Stimulated activated CD8-positive, alpha-beta memory T cell treated with anti-CD3 and anti-CD28 coated beads, Interleukin-7, amount 100 ng/mL, for 48 hours (primary cell): Measurements from ENCODE around the gene BLOC1S3.

Experiments
- DNase-seq, 2 donors: peaks; one replicate each; pipeline ENCODE4 v3.0.0-alpha.2; 2020; ENCODE audit warnings: low read depth in 1 of 2; ENCODE audit errors: extremely low read depth in 1 of 2

The BLOC1S3 gene

DNA sequence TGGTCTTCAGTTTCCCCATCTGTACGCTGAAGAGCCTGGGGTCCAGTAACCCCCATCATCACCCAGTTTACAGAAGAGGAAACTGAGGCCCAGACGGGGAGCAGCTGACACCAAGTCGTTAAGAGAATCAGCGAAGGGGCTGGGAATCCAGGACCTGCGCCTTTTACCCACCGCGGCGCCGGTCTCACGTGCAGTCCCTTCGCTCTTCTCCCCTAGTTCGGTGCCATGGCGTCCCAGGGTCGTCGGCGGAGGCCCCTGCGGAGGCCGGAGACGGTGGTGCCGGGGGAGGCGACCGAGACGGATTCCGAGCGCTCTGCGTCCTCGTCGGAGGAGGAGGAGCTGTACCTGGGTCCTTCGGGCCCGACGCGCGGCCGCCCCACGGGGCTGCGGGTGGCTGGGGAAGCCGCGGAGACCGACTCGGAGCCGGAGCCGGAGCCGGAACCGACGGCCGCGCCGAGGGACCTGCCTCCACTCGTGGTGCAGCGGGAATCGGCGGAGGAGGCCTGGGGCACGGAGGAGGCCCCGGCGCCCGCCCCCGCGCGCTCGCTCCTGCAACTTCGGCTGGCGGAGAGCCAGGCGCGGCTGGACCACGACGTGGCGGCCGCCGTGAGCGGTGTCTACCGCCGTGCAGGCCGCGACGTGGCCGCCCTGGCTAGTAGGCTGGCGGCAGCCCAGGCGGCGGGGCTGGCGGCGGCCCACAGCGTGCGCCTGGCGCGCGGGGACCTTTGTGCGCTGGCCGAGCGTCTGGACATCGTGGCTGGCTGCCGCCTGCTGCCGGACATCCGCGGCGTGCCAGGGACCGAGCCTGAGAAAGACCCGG is 698 bp downstream of the BLOC1S3 start:
- DNase-seq = no peak

DNA sequence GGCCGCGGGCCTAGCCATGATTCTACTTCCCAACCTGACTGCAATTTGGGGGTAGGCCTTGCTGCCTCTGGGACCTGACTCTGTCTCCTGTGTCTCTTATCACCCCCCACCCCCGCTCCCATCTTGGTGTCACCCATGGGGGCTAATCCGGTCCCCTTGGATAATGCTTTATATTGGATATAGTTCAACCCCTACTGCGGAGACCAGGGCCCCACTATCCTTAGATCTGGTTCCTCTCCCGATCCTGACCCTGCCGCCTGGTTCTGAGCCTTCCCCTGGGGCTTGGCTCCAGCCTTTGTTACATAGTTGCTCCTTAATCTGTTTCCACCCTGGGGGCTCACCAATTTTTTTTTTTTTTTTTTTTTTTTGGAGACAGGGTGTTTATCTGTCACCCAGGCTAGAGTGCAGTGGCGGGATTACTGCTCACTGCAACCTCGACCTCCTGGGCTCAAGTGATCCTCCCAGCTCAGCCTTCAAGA is 1.3 kb downstream of the BLOC1S3 start:
- no peak for DNase-seq

DNA sequence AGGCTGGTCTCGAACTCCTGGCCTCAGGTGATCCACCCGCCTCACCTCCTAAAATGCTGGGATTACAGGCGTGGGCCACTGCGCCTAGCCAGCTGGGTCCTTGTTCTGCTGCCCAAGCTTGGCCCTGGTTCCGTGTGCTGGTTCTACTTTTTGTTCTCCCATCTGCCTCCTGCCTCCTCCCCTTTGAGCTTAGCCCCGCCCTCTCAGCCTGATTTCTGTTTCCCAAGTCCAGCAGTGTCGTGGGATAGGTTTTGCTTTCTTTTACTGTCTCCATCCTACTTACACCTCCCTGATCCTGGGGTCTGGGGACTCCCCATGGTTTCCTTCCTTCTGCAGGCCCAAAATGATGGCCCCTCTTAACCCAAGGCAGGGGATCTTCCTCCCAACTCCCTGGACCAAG is 2.4 kb downstream of the BLOC1S3 start:
- DNase-seq = no peak

DNA sequence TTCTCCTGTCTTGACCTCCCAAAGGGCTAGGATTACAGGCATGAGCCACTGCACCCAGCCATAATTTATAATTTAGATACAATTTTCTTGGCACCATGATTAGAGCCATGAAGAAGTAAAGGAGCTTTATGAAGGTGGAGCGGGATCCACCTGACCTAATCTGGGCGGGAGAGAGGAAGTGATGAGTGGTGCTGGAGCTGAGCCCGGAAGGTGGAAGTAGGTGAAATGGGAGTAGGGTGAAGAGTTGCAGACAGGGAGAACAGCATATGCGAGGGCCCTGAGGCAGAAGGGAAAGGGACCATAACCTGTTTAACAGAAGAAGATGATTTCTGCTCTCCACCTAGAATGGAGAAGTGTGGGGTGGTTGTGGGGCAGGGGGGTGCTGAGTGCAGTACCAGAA is 4.2 kb downstream of the BLOC1S3 start:
- DNase-seq = no peak

DNA sequence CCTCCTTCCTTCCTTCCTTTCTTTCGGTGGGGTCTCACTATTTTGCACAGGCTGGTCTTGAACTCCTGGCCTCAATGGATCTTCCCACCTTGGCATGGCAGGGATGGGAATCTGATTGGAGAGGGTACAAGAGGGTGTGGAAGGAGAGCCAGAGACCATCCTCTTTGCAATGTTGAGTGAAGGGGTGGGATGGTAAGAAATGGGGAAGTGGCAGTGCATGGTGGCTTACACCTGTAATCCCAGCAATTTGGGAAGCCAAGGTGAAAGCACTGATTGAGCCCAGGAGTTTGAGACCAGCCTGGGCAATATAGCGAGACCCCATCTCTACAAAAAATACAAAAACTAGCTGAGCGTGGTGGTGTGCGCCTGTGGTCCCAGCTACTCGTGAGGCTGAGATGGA is 5.5 kb downstream of the BLOC1S3 start:
- no peak for DNase-seq

DNA sequence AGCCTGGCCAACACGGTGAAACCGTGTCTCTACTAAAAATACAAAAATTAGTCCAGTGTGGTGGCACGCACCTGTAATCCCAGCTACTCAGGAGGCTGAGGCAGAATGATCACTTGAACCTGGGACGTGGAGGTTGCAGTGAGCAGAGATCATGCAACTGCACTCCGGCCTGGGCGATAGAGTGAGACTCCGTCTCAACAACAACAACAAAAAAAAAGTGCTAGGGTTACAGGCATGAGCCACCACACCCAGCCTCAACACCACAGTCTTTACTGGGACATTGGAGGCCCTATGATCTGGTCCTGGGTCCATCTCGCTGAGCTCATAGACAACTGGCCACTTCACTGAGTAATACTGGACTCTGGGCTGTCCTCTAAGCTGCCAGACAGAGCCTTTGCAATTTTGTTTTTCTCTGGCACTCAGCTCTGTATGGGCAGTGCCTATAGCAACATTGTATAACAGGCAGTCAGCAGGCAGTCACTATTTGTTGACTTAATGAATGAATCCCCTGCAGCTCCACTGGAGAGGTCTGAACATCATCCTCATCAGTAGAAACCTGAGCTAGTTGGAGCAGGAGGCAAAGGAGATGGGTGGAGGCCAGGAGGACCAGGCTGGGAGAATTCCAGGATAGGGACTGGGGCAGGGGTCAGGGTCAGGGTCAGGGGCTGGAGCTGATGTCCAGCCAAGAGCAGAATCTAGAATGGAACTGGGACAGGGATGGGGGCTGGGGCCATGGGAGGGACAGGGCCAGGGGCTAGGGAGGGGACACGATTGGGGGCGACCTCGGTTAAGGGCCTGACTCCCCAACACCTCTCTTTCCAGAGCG is 8.1 kb downstream of the BLOC1S3 start:
- no peak for DNase-seq

DNA sequence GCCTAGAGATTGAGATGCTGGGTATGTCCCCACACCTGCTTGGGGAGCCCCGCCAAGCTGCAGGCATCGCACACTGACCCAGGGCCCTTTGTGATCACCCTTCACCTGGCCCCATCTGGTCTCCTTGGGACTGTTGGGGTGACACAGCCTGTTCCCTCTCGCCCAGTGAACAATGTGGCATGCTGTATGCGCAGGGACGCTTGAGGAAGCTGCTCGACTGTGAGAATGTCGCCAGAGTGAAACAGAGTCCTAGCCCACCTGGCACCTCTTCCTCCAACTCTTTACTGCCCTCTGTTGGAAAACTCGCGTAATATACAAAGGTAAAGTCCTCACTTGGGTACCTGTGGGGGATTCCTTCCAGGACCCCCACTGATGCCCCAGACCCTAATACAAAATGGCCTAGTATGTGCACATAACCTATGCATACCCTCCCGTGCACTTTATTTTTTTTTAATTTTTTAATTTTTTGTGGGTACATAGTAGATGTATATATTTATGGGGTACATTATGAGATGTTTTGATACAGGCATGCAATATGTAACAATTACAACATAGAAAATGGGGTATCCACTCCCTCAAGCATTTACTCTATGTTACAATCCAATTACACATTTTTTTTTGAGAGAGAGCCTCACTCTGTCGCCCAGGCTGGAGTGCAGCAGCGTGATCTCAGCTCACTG is 9.0 kb downstream of the BLOC1S3 start:
- DNase-seq = no peak

DNA sequence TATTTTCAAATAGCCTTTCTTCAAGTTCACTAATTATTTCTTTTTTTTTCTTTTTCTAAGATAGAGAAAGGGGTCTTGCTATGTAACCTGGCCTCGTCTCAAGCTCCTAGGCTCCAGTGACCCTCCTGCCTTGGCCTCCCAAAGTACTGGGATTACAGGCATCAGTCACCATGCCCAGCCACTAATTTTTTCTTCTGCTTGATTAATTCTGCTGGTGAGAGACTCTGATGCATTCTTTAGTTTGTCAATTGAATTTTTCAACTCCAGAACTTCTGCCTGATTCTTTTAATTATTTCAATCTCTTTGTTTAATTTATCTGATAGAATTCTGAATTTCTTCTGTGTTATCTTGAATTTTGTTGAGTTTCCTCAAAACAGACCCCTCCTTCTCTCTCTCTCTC is 11.4 kb downstream of the BLOC1S3 start:
- DNase-seq = no peak

DNA sequence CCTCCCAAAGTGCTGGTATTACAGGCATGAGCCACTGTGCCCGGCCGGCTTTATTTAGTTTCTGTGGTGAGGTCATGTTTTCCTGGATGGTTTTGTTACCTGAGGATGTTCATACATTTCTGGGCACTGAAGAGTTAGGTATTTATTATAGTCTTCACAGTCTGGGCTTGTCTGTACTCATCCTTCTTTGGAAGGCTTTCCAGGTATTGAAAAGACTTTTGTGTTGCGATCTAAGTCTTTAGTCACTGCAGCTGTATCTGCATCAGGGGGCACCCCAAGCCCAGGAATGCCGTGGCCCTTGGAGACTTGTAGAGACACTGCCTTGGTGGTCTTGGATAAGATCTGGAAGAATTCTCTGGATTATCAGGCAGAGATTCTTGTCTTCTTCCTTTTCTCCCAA is 12.8 kb downstream of the BLOC1S3 start:
- no peak for DNase-seq

DNA sequence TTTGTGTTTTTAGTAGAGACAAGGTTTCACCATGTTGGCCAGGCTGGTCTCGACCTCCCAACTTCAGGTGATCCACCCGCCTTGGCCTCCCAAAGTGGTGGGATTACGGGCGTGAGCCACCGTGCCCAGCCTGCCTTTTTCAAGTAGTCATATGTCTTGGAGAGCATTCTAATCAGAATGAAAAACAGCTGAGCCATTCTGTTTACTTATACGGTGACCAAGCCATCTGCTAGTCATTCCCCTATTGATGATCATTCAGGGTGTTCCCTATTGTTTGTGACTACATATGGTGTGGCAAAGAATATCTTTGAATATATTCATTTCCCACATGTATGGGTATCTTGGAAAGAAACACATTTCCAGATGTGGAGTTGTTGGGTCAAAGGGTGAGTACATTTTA is 17.2 kb downstream of the BLOC1S3 start:
- DNase-seq = no peak

DNA sequence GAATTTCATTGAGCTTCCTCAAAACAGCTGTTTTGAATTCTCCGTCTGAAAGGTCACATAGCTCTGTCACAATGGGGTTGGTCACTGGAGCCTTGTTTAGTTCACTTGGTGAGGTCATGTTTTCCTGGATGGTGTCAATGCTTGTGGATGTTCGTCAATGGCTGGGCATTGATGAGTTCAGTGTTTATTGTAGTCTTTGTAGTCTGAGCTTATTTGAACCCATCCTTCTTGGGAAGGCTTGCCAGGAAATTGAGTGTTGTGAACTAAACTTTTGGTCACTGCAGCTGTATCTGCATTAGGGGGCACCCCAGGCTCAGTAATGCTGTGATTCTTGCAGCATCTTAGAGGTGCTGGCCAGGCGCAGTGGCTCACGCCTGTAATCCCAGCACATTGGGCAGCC is 22.0 kb downstream of the BLOC1S3 start:
- DNase-seq = no peak

DNA sequence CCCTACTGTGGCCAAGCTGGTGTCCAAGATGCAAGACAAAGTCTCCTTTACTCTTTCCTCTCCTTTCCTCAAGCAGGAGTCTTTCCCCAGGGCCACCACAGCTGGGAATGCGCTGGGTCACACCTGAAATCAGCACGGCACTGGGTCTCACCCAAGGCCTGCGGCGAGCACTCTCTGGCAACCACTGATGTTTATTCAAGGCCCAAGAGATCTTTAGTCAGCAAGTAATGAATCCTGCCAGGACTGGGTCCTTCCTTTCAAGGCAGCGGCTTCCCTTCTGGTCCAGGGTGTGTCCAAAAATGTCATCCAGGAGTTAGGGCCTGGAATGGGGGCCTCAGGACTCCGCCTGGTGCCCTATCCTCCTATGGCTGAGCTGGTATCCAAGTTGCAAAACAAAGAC is 24.1 kb downstream of the BLOC1S3 start:
- DNase-seq = no peak

DNA sequence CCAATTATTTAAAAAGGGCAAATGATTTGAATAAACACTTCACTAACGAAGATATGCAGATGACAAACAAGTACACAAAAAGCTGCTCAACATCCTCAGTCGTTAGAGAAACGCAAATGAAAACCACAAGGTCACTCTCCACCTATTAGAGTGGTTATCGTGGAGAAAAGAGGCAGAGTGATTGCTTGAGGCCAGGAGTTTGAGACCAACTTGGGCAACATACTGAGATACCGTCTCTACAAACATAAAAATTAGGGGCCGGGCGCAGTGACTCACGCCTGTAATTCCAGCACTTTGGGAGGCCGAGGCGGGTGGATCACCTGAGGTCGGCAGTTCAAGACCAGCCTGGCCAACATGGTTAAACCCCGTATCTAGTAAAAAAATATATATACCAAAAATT is 27.2 kb downstream of the BLOC1S3 start:
- DNase-seq = no peak

DNA sequence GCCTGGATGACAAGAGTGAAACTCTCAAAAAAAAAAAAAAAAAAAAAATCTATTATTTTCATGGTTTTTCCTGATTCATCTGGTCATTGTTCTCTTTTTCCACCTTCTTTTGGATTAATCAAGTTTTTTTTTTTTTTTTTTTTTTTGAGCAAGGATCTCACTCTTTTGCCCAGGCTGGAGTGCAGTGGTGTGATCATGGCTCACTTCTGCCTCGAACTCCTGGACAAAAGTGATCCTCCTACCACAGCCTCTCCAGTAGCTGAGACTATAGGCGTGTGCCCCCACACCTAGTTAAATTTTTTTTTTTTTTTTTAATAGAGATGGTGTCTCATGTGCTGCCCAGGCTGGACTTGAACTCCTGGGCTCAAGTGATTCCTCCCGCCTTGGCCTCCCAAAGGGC is 27.7 kb downstream of the BLOC1S3 start:
- DNase-seq = no peak

DNA sequence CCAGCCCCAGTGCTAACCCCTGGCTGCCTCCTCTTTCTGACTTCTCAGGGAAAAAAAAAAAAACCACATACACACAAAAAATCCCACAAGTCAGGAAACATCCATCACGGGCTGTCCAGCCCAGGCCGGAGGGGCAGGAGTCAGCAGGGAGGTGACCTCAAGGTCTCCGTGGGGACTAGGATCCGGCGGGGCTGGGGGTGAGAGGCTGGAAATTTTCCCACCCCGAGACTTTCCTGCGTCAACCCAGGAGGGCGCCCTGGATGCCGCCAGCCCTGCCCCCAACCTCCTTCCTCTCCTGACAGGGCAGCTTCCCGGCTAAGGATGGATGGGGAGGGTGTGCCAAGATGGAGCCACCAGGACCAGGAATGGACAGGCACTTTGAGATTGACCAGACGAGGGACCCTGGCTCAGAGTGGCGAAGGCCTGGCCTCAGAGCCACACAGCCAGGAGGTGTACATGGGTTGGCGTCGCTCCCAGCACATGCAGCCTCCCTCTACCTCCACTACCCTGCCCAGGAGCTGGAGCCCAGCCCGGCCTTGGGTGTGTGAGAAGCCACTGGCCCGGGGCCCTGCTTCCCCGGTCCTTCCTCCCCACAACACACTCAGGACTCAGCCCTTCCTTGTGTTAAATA is 33.3 kb downstream of the BLOC1S3 start:
- DNase-seq = no peak

DNA sequence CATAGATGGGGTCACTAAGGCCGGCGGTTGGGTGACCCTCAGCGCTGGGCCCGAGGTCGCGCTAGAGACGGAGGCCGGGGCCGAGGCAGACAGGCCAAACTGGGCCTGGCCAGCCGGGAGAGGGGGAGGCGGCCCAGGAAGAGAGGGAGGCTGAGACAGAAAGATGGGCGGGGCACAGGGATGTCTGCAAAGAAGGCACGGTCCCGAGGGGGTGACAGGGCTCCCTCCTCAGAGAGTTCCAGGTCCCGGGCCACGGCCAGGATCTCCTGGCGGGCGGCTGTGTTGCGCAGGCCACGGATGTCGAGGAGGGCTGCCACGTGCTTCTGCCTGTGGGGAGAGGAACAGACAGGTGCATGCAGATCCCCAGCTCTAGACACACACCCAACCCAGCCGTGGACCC is 34.4 kb downstream of the BLOC1S3 start:
- no peak for DNase-seq

DNA sequence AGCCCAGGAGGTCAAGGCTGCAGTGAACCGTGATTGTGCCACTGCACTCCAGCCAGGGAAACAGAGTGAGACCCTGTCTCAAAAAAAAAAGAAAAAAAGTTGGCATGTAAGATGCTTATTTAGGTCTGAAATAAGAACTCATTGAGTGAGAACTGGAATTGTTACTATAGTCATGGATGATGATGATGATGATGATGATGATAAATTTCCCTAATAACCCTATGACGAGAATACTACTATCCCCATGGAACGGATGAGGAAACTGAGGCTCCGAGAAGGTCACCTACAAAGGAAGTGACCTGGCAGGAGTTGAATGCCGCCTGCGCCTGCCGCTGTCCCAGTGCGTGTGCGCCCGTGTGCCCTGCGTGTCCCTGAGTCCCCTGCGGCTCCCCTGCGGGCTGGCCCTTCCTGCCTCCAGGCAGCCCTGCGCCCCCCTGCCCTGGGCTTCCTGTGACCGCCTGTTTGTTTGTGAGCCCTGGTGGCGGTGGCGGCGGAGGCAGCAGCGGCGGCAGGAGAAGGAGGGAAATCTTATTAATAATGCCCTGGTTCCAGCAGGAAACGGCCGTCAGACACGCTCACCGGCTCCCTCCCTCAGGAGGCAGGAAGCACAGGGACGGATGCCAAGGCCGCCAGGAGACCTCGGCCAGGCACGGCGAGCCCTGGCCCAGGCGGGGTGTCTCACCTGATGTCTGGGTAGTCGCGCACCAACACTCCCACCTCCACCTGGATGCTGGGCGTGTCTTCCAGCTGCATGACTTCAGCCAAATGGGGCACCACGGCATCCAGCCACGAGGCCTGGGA is 37.0 kb downstream of the BLOC1S3 start:
- DNase-seq = no peak

DNA sequence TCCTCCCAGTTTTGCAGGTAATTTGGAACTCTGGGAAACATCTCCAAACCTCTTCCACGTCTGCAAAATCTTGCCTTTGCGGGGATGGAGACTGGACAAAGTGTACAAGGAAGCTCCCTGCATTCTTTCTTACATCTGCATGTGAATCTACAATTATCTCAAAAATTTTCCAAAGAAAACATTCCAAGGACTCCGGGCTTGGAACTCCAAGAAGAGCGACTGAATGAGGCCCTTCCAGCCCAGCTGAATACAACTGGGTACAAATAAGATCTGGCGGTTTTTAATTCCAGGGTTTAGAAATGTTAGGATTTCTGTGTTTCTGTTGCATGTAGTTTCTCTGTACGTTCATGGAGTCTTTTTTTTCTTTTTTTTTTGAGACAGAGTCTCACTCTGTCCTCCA is 38.1 kb downstream of the BLOC1S3 start:
- DNase-seq = no peak

DNA sequence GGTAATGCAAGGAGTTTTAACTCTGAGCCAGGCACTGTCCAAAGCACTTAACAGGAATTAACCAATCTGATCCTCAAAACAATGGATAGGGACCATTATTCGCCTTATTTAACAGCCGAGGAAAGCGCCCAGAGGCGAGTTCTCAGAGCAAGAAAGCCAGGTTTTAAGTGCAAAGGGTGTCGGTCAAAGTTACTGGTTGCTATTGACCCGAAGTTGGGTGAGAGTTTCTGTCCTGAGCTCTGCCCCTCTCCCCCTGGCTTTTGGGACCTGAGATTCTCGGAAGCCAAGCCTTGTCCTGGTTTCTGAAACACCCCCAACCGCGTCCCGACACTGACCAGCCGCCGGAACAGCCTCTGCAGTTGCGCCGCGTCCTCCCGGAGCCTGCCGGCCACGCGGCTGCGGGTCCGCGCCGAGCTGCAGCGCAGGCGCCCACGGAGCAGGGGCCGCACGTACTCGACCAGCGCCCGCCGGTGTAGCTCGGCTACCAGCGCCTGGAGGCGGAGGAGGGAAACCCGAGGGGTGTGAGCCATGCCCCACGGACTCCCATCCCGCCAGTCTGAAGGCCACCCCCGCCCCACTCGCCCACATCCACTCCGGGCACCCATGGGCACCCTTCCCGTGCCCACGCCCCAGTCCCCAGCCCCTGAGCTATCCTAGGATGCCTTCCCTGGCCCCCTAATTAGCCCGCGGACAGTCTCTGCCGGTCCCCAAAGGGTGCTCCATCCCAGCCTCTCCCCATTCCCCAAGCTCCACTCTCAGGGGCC is 38.8 kb downstream of the BLOC1S3 start:
- no peak for DNase-seq

DNA sequence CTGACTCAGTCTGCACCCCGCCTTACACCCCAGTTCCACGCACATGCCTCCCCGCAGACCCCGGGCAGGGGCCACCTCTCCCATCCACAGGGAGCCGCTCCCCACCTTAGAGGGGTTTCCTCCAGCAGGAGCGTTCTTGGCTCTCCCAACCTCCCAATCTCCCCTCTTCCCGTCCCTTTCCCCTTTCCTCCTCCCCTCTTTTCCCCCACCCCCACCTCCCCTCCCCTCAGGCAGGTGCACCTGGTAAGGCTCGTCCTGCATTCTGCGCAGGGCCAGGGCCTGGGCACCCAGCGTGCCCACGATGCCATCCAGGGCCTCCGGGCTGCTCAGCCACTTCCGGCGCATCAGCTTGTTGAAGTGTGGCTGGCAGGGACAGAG is 39.4 kb downstream of the BLOC1S3 start:
- no peak for DNase-seq
